Ureter (tissue), 1 donor: ENCODE measurements around the gene NAPG. TPM values are rescaled to one million over a fixed set of nuclear protein-coding genes. Genes with fewer than 3 reads are reported as not detected.
"Not testable (repeated sequence)": the region's sequence is repeated elsewhere in the genome, so short reads cannot be mapped to it uniquely, and the experiment has no call there.

Experiments used
- DNase-seq: peaks from one replicate; pipeline ENCODE4 v3.0.0-alpha.2; 2020; ENCODE audit warnings: low spot score
- total RNA-seq: library from RNA; stranded (reverse); gene quantifications from one replicate; pipeline ENCODE4 v1.2.4, GENCODE V29; 2023
- donor health status: DM: yes; HTN: yes; CAD: no.

Gene NAPG
- 50.2 TPM for total RNA-seq

DNA sequence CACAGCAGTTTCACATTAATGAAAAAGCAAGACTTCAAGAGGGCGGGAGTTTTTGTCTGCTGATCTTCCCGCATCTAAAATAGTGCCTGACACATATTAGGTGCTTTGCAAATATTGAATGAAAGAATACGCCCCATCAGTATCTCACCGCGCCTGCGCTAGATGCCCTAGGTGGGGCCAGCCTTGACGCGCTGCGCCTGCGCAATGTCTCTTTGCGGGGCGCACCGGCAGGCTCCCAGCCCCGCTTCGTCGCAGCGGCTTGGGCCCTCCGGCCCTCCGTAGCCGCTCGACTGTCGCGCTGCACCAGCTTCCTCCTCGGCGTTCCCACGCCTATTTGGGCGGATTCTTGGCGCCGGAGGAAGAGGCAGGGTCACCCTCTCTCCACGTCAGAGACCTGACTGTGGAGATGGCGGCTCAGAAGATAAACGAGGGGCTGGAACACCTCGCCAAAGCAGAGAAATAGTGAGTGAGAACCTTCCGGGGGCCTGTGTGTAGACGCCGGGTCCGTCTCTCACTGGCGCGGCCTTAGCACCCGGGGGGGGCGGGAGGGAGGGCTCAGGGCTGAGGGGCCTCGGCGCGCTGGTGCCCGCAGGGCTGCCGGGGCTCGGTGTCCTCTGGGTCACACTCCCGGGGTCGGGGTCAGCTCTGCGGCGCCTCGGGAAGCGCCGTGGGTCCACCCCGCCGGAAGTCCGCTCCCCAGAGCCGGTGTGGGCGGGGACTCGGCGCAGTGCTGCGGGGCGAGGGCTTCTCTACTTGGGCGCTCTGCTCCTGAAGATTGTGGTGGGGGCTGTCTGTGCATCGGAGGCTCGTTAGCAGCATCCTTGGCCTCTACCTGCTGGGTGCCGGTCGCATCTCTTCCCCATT, at the start of gene NAPG:
Gene NAPG (plus strand): TSS at position 331 of the 864 bp plus-strand sequence. CDS start 76 bp downstream, at position 407.
- peak; percentile 92 for DNase-seq

DNA sequence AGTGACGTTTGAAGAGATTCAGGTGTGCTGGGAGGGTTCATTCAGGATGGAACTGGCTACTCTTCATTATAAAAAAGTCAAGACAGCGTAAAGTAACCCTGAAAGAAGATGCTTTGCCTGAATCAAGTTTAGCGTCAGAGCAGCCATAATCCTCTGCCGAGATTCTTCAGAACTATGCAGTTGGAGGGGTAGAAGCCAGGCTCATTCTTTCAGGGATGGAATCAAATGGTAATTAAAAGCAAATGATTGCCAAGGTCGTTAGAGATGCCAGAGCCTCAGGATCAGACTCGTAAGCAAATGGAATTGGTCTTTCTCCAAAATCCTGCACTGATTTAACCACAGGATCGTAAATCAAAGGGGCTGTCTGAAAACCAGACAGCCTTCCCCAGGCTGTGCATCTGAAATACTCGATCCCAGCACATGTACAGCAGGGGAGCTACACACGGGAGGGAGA, 49.5 kb upstream of the NAPG start:
- DNase-seq = no peak

GRCh38 chr18:10477121-10477862, 48.5 kb upstream of the NAPG start:
- no peak for DNase-seq

GRCh38 chr18:10477863-10478260, 48.0 kb upstream of the NAPG start:
- no peak for DNase-seq

DNA sequence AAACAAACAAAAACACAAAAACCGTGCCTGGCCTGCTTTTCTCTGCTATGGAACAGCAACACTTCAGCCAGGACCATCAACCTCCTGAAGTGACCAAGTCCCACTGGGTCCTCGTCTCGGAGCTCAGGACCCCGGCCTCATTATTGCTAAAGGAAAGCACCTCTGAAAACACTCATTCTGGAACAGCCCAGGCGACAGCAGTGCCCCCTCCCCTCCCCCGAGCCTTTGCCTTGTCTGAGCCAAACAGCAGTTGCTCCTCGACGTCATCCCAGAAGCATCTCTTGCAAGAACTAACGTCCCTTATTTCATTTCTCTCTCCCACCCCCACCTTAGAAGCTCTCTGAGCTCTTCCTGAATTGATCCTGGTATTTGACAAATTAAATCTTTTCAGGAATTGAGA, 44.0 kb upstream of the NAPG start:
- no peak for DNase-seq

DNA sequence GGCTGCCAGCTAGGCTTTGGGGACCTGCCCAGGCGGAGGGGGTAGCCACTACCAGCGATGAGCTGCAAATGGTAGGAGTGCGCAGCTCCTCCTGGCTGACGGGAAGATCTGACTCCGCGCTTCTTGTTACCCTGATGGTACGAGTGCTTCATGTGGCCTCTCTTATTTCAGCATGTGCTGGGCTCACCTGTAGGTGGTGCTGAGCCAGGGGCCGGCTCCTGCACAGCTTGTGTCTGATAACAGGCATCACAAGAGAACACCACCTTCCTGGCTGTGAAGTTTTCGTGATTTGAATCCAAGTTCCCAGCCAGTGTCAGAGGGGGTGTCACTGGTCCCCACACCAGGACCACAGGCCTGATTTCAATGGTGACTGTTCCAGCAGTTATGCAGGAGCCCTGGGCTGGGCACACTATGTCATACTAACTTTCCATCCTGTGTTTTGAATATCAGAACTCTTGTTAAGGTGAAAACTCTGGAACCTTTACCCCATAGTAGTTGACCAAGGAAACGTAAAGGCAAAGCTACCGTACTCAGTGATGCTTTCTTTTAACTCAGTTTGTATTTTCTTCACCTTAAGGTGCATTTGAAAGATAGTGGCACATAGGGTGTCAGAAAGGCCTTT, 43.4 kb upstream of the NAPG start:
- DNase-seq = no peak

GRCh38 chr18:10482985-10483949, 42.6 kb upstream of the NAPG start:
- DNase-seq = no peak

GRCh38 chr18:10485475-10485874, 40.4 kb upstream of the NAPG start:
- no peak for DNase-seq

DNA sequence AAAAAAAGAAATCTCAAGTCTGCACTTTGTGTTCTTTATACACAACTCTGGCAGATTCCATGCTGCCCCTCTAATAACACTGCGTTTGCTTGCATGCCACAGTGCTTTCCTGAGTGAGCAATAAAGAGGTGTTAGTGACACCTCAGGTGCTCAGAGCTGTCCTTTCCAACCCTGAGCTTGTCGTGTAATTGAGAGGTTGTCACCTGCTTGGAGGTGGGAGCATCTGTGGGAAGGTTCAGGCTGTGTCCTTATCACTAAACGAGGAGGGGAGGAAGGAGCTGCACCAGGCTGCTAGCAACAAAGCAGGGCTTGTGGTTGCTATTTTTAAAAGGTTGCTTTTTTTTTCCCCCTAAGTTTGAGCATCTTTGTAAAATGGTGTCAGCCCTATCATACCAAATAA, 39.5 kb upstream of the NAPG start:
- DNase-seq = no peak

DNA sequence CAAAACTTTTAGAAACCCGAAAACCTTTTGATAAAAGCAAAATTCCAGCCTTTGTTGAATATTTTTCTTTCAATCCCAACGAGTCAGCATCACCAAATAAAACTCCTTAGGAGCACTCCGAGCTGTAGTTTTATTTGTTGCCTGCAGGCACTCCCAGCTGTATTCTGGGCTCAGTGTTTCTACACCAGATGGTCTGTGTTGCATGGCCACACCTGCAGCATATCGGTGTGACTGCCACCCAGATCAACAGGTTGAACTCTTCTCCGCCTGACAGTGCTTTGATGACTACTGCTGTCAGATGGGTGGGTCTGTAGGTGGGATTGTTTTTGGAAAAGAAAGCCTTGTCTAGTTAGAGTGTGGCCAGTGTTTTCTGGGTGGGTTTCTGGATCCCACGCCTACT, 38.7 kb upstream of the NAPG start:
- DNase-seq = no peak

- DNase-seq = no peak
Measured at GRCh38 chr18:10488017-10488416, 37.8 kb upstream of the NAPG start.

GRCh38 chr18:10490401-10491165, 35.2 kb upstream of the NAPG start:
- DNase-seq = no peak

DNA sequence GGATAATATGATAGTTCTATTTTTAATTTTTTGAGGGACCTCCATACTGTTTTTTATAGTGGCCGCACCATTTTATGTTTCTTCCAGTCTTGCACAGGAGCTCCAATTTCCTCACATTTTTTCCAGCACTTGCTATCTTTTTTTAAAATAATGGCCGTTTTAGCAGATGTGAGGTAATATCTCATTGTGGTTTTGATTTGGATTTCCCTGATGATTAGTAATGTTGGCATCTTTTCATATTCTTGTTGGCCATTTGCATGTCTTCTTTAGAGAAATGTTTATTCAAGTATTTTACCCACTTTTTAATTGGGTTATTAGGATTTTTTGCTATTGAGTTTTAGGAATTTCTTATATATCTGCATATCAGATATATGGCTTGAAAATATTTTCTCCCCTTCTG, 29.9 kb upstream of the NAPG start:
- DNase-seq = no peak

- DNase-seq = no peak
Measured at GRCh38 chr18:10497206-10497749, 28.5 kb upstream of the NAPG start.

DNA sequence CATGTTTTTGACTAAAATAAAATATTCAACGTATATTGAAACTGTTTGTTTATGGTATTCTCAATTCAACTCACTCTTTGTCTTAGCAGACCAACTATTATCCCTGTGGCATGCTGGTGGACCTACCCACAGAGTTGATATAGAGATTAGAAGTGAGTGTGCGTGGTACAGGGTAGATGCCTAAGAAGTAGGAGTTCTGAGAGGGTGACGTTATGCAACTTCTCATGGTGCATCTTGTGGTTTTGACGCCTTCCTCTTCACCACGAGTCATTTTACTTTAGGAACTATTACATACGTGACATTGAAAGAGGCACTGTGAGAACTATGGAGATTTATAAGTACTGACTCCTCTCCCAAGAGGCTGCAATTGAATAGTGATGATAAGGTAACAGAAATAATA, 26.6 kb upstream of the NAPG start:
- no peak for DNase-seq

- no peak for DNase-seq
Measured at GRCh38 chr18:10500038-10500437, 25.8 kb upstream of the NAPG start.

- DNase-seq = no peak
Measured at GRCh38 chr18:10504723-10505122, 21.1 kb upstream of the NAPG start.

- DNase-seq = not testable (repeated sequence)
Measured at GRCh38 chr18:10505892-10506291, 19.9 kb upstream of the NAPG start.

DNA sequence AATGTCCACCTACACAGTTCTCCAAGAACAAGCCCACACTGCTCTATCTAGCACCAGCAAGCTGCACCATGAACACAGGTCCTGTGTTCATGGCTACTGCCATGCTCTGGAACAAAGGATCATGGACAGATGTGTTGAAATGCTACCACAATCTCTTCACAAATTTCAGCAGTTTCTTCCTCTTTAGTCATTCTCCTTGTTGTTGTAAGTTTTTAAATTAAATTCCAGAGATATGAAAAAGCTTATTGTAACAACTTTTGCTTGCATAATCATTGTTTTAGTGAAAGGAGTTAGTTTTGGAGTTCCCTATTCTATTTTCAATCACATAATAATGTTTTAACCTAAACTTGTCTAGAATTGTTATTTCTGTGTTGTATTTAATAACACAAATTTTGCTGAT, 17.2 kb upstream of the NAPG start:
- DNase-seq = no peak

DNA sequence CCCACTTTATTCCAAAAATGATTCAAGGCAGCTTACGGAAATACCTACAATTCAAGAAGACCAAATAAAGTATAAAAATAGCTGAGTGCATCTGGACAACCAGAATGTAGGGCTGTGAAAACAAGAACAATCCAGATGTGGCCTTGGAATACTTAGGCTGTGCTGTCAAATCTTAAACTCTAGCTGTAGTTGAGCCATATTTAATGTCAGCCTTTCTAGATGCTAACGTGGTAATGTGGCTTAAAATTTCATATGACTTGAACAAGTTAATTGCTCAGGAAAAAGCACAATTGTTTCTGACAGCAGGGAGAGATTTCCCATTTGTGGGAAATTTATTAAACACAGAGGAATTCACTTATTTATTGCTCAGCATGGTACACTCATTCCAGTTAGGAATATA, 14.6 kb upstream of the NAPG start:
- no peak for DNase-seq
